ENCODE results near the gene EVI5.

Gene EVI5

GRCh38 chr1:92505015-92505692 is 279.8 kb downstream of the EVI5 start:
- DNase-seq = no peak

- DNase-seq = no peak
Measured at GRCh38 chr1:92504291-92505014, 280.5 kb downstream of the EVI5 start.

GRCh38 chr1:92503926-92504285 is 281.0 kb downstream of the EVI5 start:
- no peak for DNase-seq

GRCh38 chr1:92503043-92503925 is 281.6 kb downstream of the EVI5 start:
- no peak for DNase-seq

- no peak for DNase-seq
Measured at GRCh38 chr1:92502247-92502646, 282.7 kb downstream of the EVI5 start.

- DNase-seq = no peak
Measured at GRCh38 chr1:92500552-92500951, 284.4 kb downstream of the EVI5 start.

GRCh38 chr1:92495392-92496063 is 289.4 kb downstream of the EVI5 start:
- DNase-seq = no peak

GRCh38 chr1:92494485-92495141 is 290.3 kb downstream of the EVI5 start:
- DNase-seq = no peak

- DNase-seq = no peak
Measured at GRCh38 chr1:92493139-92493538, 291.8 kb downstream of the EVI5 start.

GRCh38 chr1:92488832-92489231 is 296.1 kb downstream of the EVI5 start:
- DNase-seq = no peak

GRCh38 chr1:92488416-92488815 is 296.5 kb downstream of the EVI5 start:
- no peak for DNase-seq

- DNase-seq = no peak
Measured at GRCh38 chr1:92487078-92487605, 297.8 kb downstream of the EVI5 start.

GRCh38 chr1:92486251-92487077 is 298.4 kb downstream of the EVI5 start, which contains the start of gene GFI1:
Gene GFI1 (minus strand): TSS chr1:92486925. CDS start chr1:92483487, 3,438 bp downstream.
- DNase-seq = peak; percentile 53

- peak; percentile 75 for DNase-seq
Measured at GRCh38 chr1:92485381-92486250, 299.3 kb downstream of the EVI5 start.

- peak; percentile 48 for DNase-seq
Measured at GRCh38 chr1:92484472-92485380, 300.2 kb downstream of the EVI5 start.

- DNase-seq = peak; percentile 15
Measured at GRCh38 chr1:92483610-92484471, 301.1 kb downstream of the EVI5 start.

GRCh38 chr1:92482665-92483609 is 302.0 kb downstream of the EVI5 start:
- DNase-seq = no peak

Data from CD4-positive, alpha-beta T cell treated with Interferon gamma for 1 hour (primary cell).